Stomach (tissue), 9 donors: ENCODE results near the gene PCSK2. TPM values are rescaled to one million over a fixed set of nuclear protein-coding genes. Genes with fewer than 3 reads are reported as not detected.

Experiments used
- DNase-seq, 2 donors: peaks; one replicate each; pipeline versions ENCODE4 v3.0.0 to v3.0.0-alpha.2; 2013 to 2019
- H3K27ac ChIP-seq, 5 donors: fragments of 200-600 bp in 4 of 5; sonication (generic) in 4 of 5; one replicate each; pipeline ENCODE4 v1.5.1; 2013 to 2019; ENCODE audit warnings: mild to moderate bottlenecking in 1 of 5, moderate library complexity in 1 of 5
- H3K27me3 ChIP-seq, 3 donors: fragments of 200-600 bp; sonication (generic); one replicate each; pipeline ENCODE4 v1.5.1; 2017 to 2019; ENCODE audit warnings: mixed run types in 1 of 3
- H3K36me3 ChIP-seq, 4 donors: fragments of 200-600 bp; sonication (generic); 1 replicate in 3 of 4; 2 replicates in 1 of 4; pipeline ENCODE4 v1.5.1; 2016 to 2019
- H3K4me1 ChIP-seq, 4 donors: fragments of 200-600 bp; sonication (generic); one replicate each; pipeline ENCODE4 v1.5.1; 2016 to 2019
- H3K4me3 ChIP-seq, 4 donors: fragments of 200-600 bp; sonication (generic) in 3 of 4; one replicate each; pipeline ENCODE4 v1.5.1; 2016 to 2019; ENCODE audit warnings: mild to moderate bottlenecking in 1 of 4
- H3K9me3 ChIP-seq, 4 donors: fragments of 200-600 bp; sonication (generic); one replicate each; pipeline ENCODE4 v1.5.1; 2016 to 2019
- CTCF ChIP-seq, 7 experiments: fragments of 450-650 bp in 4 of 7; fragments of 200-600 bp in 3 of 7; sonication (generic) in 3 of 7; IDR thresholded peaks; one replicate each; pipeline ENCODE4 v1.5.1; 2016 to 2019; ENCODE audit warnings: antibody characterized with exemption in 7 of 7, control low read depth in 2 of 7, mild to moderate bottlenecking in 1 of 7
- EP300 ChIP-seq: sonication (generic); formaldehyde crosslinking; IDR thresholded peaks from one replicate; pipeline ENCODE4 v1.6.1; 2017; ENCODE audit warnings: antibody characterized with exemption
- POLR2A ChIP-seq, 4 donors: fragments of 450-650 bp; IDR thresholded peaks; one replicate each; pipeline ENCODE4 v1.6.1; 2016; ENCODE audit warnings: antibody characterized with exemption in 4 of 4, control low read depth in 2 of 4, mild to moderate bottlenecking in 1 of 4, moderate library complexity in 1 of 4
- POLR2AphosphoS5 ChIP-seq, 3 donors: sonication (generic); formaldehyde crosslinking; IDR thresholded peaks; one replicate each; pipeline ENCODE4 v1.6.1; 2016; ENCODE audit warnings: antibody characterized with exemption in 3 of 3
- WGBS, 5 donors: extraction: QIAGEN DNeasy Blood & Tissue Kit in 3 of 5; methylation state at CpG; one replicate each; pipeline versions ENCODE4 v1.1.5 to v1.1.7; 2013 to 2018; 5-methylcytosine and 5-hydroxymethylcytosine counted together
- intact Hi-C: fragments of 100-400 bp; cut with DNase I; formaldehyde crosslinking; loops from one replicate; pipeline ENCODE4 v1.15.1; 2023; ENCODE audit warnings: low total_unique reads
- polyA plus RNA-seq, 3 donors: library from polyadenylated mRNA; stranded (reverse); fragments of 200-250 nt; gene quantifications; one replicate each; pipeline ENCODE4 v1.2.3, GENCODE V29; 2013
- total RNA-seq, 5 donors: library from RNA; depleted of rRNA; stranded (reverse); fragments of >200 nt; gene quantifications; one replicate each; pipeline versions ENCODE4 v1.1.0 to v1.2.3, GENCODE V29; 2014 to 2016
- donor health status: healthy with polysubstance abuse.
- donor health status: Bipolar disorder and iron deficiency.
- donor health status: healthy.

Gene PCSK2
- total and polyA plus RNA-seq, 8 donors = 0.15 to 3.7 (median 1.2) TPM; not detected in 2

DNA sequence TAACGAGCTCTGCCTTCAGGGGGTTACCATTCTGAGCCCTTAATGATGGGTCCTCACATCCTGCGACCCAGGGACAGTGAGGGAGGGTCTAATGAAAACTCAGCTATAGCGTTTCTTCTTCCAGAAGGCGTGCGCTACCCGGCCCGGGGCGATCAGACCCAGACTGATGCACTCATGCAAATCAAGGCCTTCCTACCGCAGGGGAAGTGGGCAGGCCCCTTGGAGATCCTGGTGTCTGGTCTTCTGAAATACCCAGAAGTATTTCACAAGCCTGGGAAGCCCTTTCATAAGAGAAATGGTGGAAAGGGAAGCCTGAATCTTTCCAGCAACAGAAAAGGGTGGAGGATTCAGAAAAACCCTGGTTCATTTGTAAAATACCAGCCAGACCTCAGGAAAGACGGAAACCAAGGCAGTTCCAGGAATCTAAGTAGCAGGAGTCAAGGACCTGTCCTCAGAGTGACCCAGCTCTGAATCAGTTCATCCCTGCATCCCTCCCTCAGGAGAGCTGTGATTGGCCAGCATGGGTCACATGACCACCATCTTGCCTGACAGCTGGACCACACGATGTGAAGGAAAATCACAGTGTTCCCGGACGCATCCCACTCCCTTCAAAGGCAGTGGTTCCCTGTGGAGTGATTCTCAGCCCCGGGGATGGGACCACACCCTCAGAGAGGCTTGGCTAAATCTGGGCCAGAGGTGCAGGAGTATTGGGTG, 291.7 kb downstream of the PCSK2 start:
- intact Hi-C loops = no loop called here
- no peaks in the 10 kb centered on the region for H3K9me3 ChIP-seq
- H3K36me3 ChIP-seq = no peaks in the 10 kb centered on the region
- DNase-seq = no peak
- WGBS, 5 donors = 70 to 84% (median 80%) methylated on average over 14 of the region's 14 CpGs
- H3K4me3 ChIP-seq = no peak overlapping the region
- no peak overlapping the region for H3K27ac ChIP-seq
- H3K4me1 ChIP-seq = no peaks in the 10 kb centered on the region
- TF ChIP-seq POLR2A (IDR thresholded peaks at IDR 0.05) (no peak), CTCF (IDR thresholded peaks at IDR 0.05) (no peak), POLR2AphosphoS5 (IDR thresholded peaks at IDR 0.05) (no peak), EP300 (no peak)
- H3K27me3 ChIP-seq = no peaks in the 10 kb centered on the region

DNA sequence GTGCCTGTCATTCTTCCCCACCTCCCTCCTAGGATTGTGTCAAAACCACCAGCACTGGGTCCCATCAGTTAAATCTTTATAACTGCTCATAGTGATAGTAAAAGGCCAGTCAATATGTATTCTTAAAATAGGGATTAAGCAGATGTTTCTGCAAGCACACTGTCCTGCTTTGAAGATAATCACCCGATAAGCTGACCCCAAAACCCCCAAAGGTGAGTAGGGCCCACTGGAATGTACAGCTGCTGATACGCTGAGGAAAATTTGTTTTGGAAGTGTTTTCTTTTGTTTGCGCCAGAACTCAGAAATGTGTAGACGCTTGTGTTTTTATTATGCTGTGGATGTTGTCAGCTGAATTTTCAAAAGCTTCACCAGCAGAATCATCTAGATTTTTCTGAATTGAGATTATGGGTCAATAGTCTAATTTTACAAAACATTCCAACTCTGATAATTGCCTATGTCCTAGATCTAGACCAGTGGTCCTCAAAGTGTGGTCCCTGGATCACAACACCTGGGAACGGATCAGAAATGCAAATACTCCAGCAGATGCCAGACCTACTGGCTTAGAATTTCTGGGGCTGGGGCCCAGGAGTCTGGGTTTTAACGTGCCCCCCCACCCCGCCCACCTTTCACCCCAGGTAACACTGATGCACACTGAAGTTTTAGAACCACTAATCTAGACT, 292.9 kb downstream of the PCSK2 start:
- 73 to 83% (median 78%) methylated on average over 7 of the region's 7 CpGs for WGBS, 5 donors
- Histone ChIP-seq H3K9me3 (no peaks in the 10 kb centered on the region), H3K27ac (no peak overlapping the region), H3K36me3 (no peaks in the 10 kb centered on the region), H3K27me3 (no peaks in the 10 kb centered on the region), H3K4me1 (no peaks in the 10 kb centered on the region), H3K4me3 (no peak overlapping the region)
- TF ChIP-seq POLR2AphosphoS5 (IDR thresholded peaks at IDR 0.05) (no peak), CTCF (IDR thresholded peaks at IDR 0.05) (no peak)
- no peak for DNase-seq
- intact Hi-C loops = no loop called here

GRCh38 chr20:17520583-17520982, 293.7 kb downstream of the PCSK2 start:
- Histone ChIP-seq H3K36me3 (no peaks in the 10 kb centered on the region), H3K9me3 (no peaks in the 10 kb centered on the region), H3K4me1 (no peaks in the 10 kb centered on the region), H3K27ac (no peak overlapping the region), H3K4me3 (no peak overlapping the region), H3K27me3 (no peaks in the 10 kb centered on the region)
- no peak for DNase-seq
- WGBS, 5 donors = 54 to 63% (median 56%) methylated on average over 3 of the region's 3 CpGs
- intact Hi-C loops = no loop called here
- TF ChIP-seq CTCF (IDR thresholded peaks at IDR 0.05) = no peak
- TF ChIP-seq POLR2AphosphoS5 (IDR thresholded peaks at IDR 0.05) = no peak
- no peak for TF ChIP-seq EP300
- no peak for TF ChIP-seq POLR2A (IDR thresholded peaks at IDR 0.05)

GRCh38 chr20:17522528-17522927, 295.7 kb downstream of the PCSK2 start:
- no peak for TF ChIP-seq CTCF (IDR thresholded peaks at IDR 0.05)
- no peak for TF ChIP-seq POLR2AphosphoS5 (IDR thresholded peaks at IDR 0.05)
- TF ChIP-seq EP300 = no peak
- TF ChIP-seq POLR2A (IDR thresholded peaks at IDR 0.05) = no peak
- Histone ChIP-seq H3K4me1 (no peaks in the 10 kb centered on the region), H3K36me3 (no peaks in the 10 kb centered on the region), H3K9me3 (no peaks in the 10 kb centered on the region), H3K4me3 (no peak overlapping the region), H3K27ac (no peak overlapping the region), H3K27me3 (no peaks in the 10 kb centered on the region)
- intact Hi-C loops = no loop called here
- DNase-seq = no peak
- WGBS, 5 donors = 74 to 81% (median 79%) methylated on average over 3 of the region's 3 CpGs
